ENCODE data around the gene CMTM4. TPM values are rescaled to one million over a fixed set of nuclear protein-coding genes. Genes with fewer than 3 reads are reported as not detected.
"Not testable (repeated sequence)": the region's sequence is repeated elsewhere in the genome, so short reads cannot be mapped to it uniquely, and the experiment has no call there.

Gene CMTM4
- total RNA-seq, 1 donor from 2014 or later: 11.6 TPM

DNA sequence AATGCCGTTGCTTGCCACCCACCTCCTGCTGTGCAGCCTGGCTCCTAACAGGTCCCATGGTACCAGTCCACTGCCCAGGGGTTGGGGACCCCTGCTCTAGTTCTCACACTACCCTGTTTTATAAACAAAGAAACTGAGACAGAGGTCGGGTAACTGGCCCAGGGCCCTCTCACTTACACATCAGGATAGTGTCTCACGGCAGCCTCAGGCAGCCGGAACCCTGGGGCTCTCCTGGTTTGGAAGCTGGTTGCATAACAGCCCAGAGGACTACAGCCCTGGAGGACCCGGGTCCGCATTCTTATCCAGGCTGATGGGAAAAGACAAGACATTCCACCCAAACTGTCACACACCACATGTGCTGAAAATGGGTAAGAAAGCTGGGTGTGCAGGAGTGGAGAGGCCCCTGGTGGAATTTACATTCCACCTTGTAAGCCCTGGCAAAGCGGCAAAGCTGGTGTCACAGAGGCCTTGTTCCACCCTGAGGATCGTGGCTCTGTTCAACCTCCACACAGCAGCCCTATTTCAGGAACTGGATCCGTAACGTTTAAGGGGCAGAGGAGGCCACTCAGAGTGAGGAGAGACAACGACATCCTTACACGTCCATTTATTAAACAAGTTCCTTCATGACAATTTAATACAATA lies 82.3 kb downstream of the CMTM4 start:
- no peak for DNase-seq

DNA sequence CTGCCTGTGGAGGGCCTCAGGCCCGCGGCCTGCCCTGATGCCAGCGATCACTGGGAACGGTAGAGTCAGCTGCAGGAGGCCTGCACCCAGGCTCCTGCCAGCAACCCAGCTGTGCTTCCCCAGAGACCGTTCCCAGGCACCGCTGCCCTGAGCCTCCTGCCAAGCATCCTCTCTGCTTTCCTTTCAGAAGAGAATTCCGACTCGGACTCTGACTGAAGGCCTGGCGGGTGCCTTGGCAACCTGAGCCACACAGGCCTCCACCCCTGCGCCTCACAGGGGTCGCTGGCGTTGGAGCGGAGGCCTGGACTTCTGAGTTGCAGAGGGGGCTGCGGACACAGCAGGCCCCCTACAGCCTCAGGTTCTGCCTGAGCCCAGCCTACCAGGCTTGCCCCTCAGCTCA lies 84.1 kb downstream of the CMTM4 start:
- DNase-seq: no peak

DNA sequence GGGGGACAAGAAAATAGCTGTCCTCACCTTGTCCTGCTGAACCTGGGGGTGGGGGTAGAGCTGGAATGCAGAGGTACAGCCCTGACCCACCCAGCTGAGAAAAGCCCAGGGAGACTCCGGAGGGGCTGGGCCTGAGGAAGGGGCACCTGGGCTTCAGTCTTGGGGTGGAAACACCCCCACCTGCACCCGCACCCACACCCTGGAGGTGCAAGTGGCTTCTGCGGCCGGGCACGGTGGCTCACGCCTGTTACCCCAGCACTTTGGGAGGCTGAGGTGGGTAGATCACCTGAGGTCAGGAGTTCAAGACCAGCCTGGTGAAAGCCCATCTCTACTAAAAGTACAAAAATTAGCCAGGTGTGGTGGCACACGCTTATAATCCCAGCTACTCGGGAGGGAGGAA lies 84.6 kb downstream of the CMTM4 start:
- not testable (repeated sequence) for DNase-seq

DNA sequence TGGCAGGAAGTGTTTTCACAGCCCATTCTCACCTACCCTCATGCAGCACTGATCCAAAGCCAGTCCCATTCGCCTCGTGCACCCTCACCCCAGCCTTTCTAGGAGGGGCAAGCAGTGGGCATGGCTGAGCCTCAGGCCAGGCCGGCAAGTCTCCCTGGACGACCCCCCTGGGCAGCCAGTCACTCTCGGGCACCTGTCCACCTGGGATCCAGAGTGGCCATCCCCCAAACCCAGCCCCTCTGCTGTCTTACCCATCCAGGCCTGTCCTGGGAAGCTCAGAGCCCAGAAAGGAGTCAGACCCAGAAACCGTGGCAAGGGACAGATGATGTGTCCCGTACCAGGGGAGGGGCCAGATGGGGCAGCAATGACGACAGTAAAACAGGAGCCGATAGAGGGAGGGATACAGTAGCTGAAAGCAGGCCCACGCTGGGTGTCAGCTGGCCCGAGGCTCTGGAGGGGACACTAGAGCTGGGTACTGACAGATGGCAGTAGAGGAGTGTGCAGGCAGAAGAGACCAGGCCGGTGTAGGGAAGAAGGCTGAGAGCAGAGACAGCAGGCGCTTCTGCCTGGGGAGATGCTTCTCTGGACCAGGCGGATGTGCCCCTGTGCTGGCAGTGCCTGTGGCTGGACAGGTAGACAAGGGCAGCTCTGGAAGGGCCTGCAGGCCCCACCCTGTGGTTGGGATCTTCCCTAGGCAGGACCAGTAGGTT lies 86.3 kb downstream of the CMTM4 start:
- no peak for DNase-seq

DNA sequence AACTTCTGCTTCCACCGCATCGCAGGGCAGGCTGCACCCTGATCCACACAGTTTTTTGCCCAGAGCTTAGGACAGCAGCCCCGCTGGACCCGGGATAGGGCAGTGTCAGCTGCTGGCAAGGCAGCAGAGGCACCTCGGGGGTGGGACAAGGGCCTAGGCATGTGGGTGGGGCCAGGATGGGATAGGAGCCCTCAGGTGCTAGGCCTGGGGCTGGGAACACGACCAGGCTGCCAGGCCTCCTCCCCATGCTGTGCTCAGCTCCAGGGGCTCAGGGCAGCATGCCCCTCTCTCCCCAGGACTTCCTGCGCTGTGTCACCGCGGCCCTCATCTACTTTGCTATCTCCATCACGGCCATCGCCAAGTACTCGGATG lies 87.4 kb downstream of the CMTM4 start:
- DNase-seq: no peak

DNA sequence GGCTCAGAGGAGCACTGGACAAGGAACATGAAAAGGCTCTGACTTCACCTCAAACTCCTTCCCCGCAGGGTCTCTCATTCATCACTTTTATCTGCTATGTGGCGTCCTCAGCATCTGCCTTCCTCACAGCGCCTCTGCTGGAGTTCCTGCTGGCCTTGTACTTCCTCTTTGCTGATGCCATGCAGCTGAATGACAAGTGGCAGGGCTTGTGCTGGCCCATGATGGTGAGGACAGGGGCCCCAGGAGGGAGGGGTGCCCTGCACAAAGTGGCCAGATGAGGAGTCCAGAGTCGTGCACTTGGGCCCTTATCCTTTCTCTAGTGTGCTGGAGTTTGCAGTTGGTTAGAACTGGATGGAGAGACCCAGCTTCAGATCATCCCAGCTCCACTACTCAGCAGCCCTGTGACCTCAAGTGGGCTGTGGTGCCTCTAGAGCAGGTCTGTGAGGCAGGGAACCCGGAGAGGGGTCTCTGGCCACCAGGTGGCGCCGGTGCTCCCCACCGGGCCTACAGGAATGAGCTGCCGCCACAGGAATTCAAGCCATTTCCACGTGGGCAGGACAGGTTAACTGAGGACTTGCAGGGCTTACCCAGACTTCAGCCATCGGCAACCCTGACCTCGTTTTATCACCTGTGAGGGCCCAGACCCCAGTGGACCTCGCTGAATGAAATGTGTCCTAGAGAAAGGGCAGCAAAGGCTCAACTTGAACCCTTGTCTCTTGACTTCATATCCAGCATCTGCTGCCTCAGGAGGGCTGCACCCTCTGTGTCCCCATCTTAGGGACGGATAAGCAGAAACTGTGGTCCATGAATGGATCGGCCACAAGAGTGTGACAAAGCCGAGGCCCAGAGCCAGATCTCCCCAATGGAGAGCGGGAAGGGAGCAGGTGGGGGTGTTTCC lies 88.1 kb downstream of the CMTM4 start:
- DNase-seq: peak; percentile 93

DNA sequence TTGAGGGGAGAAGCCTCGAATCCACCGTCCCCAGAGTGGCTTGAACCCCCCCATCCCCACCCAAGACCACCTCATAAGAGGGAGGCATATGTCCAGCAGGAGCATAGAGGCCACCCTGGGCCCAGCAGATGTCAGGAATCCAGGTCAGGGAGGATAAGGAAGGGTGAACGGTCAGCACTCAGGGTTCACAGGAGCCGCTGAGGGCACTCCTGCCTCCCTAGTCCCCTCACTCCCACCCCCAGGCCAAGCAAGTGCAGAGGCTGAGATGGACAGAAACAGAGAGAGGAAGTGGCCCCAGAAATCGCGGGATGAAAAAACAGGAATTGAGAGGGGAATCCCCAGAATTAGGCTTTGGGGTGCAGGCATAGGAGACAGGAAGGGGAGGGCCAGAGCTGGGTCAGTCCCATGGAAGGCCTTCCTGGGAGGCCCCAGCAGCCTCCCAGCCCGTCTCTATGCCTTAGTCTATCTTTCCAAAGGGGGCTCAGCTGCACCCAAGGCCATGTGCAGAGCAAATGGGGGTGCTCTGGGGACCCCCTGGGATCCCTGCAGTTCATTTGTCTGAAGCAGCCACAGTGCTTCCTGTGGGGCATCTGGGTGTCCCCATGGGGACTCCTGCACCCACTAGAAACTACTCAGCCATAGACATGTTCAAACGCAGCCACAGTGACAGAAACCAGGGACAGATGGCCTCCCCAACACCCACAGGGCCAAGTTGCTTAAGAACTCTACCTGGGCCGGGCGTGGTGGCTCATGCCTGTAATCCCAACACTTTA lies 90.4 kb downstream of the CMTM4 start:
- DNase-seq: peak; percentile 12

DNA sequence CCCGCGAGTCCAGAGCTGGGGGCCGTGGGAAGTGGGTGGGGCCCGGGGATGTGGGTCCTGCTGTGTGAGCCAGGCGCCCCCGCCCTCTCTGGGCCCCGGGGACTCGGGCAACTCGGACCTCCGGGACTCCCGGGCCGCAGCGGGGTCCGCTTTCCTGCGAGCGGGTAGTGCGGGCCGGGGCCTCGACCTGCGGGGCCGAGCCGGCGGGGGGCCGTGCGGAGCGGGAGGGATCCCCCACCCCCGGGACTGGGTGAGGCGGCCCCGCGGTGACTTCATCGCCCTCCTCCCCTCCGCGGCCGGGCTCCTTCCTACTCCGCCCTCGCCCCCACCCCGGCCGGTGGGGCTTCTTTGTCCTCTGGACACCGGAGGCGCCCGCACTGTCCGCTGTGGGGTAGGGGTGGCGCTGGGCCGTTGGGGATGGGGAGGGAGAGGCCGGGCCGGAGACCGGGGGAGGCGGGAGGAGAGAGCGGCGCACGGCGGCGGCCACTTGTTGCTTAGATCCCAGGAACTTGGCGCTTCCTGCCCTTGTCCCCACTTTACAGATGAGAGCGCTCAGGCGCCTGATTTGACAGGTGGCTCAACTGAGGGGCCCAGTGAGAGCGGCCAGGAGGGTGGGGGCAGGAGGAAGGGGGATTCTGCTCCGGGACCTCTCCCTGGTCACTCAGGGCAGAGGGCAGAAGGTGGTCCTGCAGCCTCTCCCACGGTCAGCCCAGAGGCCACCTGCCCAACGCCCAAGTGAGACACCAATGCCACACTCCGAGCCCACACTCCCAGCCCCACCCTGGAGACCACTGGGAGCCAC lies 91.2 kb downstream of the CMTM4 start:
- peak; percentile 68 for DNase-seq

DNA sequence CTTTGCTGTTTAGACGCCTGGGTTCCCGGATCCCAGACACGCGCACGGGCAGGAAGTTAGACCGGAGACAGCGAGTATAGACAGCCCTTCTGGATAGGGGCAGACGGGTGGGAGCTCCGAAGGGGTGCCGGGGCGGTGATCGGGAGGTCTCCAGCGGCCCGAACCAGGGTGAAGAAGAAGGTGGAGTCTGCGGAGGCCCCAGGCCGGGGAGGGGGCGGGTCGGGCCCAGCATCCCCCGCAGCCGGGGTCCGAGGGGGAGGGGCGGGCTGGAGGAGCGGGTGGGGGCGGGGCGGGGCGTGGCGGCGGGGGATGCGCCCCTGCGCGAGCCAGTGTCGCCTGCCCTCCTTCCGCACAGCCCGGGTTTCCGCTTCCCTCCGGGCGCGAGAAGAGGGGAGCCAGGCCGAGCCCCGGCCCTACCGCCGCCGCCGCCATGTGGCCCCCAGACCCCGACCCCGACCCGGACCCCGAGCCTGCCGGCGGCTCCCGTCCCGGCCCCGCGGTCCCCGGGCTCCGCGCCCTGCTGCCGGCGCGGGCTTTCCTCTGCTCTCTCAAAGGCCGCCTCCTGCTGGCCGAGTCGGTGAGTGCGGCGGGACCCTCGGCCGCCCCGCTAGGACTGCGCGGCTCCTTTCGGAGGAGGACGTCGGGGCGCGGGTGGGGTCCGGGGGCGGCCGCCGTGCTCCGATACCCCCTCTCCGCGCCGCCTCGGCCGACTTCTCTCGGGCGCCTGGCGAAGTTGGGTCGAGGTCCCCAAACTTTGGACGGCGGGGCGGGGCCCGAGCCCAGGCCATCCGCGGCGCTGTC lies 92.0 kb downstream of the CMTM4 start, which contains the start of gene CMTM3:
CMTM3 (plus strand) TSS at position 329 of the 801 bp plus-strand sequence; CDS start at position 431, 102 bp downstream.
- DNase-seq: peak; percentile 80

DNA sequence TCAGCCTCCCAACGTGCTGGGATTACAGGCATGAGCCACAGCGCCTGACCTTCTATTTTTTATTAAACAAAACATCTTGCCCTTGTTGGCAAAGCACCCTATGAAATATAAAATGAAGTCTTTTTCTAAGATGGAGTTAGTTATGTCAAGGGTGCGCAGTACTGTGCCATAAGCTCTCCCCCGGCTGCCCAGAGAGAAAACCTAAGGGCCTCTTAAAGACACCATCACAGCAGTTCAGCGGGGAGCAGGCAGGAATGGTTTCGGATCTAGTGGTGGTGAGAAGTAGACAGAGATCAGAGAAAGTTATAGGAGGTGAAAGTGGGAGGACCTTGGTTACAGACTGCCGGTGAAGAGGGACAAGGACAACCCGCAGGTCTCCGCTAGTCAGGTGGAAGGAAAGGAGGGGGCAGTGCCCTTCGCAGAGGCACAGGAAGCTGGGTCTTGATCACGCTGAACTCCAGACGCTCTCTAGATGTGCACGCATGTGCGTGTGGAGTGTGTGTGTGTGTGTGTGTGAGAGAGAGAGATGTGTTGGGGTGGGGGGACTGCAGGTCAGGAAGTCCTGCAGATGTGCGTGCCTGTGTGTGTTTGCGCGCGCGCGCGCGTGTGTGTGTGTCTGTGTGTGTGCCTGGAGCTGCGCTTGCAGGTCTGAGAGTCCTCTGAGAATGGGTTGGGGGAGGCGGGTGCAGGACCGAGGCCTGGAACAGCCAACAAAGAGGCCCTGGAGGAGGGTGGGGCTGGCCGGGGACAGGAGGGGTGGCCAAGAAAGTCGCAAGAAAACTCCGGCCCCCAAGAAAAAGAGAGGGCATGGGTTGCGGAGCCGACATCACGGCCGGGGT lies 92.8 kb downstream of the CMTM4 start:
- peak; percentile 63 for DNase-seq

DNA sequence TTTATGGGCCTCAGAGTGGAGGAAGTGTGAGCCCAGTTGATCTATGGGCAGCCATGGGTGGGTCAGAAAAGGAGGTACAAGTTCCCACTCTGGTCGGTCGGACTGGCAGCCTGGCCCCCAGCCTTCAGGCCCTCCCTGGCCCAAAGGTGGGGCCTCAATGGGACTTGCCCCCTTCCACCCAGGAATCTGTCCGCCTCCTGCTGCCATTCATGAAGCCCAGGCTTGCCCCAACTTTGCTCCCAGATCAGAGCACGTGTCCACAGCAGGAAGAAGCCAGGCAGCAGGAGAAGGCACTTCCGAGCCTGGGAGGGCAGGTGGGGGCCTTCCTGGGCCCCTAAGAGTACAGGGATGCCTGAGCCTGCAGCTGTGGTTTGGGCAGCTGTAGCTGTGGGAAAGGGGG lies 95.1 kb downstream of the CMTM4 start:
- DNase-seq: no peak

DNA sequence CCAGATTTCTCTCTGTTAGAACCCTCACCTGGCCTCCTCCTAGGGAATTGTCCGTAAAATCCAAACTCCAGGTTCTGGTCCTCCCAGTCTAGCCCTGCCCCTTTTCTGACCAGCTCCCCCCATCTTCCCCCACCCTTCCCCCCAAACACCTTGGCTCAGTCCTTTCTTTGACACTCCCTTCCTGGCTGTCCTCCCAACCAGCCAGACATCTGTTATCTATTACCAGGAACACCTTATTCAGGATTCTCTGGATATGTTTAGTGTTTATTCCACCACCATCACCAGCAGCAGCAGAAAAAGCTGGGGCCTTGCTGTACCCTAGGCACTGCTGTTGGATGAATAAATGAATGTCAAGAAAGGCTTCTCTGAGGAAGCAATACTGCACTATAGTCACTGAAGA lies 96.1 kb downstream of the CMTM4 start:
- DNase-seq: no peak

DNA sequence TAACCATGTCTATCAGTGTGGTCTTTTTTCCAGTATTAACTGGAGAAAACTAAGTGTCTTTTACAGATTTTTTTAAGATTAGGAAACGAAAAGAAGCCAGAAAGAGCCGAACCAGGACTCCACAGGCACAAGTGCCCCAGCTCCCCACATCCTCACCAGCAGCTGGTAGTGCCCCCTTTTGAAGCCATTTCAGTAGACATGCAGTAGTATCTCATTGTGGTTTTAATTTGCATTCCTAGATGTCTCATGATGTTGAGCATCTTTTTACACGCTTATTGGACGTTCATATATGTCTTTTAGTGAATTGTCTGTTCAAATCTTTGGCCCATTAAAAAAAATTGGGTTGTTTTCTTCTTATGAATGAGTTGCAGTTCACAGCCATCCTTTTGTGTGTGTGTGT lies 96.8 kb downstream of the CMTM4 start:
- no peak for DNase-seq

DNA sequence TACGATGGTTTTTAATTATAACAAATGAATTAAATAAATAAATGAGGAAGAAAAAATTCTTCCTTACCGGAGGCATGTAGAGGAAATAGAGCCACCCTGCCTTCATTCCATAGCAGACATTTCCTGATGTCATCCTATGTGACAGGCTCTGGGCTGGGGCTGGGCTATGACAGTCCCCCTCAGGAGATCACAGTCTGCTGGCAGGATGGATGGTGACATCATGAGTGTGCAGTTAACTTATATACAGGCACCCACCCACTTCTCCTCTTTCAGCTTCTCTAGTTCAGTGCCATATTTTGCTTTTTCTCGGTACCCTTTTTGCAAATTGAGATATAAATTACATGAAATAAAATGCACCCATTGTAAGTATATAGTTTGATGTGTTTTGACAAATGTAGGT lies 98.4 kb downstream of the CMTM4 start:
- DNase-seq: no peak

DNA sequence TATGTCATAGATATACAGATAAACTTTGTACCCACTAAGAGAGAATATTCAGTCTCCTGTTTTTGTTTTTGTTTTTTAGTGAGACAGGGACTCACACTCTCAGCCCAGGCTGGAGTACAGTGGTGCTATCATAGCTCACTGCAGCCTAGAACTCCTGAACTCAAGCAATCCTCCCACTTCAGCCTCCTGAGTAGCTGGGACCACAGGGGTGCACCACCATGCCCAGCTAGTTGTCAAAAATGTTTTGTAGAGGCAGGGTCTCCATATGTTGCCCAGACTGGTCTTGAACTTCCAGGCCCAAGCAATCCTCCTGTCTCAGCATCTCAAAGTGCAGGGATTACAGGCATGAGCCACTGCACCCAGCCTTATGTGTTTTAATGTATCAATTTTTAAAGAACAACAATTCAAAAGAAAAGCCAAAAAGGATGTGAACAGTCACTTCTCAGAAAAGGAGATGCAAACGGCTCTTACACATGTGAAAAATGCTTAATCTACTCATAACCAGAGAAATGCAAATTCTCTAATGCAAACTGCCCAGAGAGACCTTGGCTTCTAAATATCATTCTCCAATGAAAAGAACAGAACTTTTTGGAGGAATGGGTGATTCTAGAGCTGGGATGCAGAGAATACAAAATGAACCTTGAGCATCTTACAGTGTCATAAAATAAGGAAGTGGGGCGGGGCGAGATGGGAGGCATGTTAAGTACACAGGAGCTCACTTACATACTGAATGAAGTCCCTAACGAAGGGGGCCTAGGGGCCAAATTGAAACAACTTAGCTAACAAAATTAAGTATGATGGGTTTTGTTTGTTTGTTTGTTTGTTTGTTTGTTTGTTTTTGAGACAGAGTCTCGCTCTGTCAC lies 99.3 kb downstream of the CMTM4 start:
- DNase-seq: no peak

DNA sequence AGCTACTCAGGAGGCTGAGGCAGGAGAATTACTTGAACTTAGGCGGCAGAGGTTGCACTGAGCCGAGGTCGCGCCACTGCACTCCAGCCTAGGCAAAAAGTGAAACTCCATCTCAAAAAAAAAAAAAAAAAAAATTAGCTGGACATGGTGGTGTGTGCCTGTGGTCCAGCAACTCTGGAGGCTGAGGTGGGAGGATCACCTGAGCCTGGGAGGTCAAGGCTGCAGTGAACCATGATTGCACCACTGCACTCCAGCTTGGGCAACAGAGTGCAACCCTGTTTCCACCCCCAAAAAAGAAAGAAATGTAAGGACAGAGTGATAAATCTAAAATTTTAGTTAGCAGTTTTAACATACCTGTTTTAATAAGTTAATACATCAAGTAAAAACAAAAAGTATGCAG lies 100.0 kb downstream of the CMTM4 start:
- not testable (repeated sequence) for DNase-seq

DNA sequence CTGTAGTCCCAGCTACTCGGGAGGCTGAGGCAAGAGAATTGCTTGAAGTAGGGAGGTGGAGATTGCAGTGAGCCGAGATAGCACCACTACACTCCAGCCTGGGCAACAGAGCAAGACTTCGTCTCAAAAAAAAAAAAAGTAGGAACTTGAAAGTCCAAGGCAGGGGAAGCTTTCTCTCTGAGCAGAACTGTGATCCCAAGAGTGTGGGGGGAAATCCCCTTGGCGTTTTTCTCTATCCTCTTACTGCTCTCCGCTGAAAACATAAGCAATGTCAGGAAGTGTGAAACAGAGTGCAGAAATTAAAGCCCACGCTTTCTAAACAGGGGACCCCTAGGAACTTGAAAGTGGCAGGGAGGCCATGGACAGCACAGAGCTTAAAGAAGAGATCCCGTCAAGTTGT lies 101.8 kb downstream of the CMTM4 start:
- DNase-seq: no peak

DNA sequence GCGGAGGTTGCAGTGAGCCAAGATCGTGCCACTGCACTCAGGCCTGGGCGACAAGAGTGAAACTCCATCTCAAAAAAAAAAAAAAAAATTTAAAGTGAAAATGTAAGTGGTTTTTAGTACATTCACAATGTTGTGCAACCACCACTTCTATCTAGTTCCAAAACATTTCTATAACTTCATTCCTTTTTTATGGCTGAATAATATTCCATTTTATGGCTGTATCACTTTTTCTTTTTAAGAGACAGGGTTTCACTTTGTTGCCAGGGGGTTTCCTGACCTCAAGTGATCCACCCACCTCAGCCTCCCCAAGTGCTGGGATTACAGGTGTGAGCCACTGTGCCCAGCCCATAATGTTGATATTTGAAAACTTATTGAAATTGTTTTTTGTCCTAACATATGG lies 103.7 kb downstream of the CMTM4 start:
- no peak for DNase-seq

DNA sequence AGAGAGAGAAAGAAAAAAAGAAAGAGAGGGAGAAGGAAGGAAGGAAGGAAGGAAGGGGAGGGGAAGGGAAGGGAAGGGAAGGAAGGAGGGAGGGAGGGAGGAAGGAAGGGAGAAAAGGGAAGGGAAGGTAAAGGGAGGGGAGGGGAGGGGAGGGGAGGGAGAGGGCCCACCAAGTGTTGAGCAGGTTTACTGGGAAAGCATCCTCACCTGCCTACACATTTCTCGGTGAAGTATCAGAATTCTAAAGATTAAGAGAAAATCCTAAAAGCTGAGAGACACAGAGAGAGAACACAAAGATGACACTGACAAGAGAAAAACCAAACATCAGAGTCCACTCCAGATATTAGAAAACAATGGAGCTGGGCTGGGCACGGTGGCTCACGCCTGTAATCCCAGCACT lies 104.3 kb downstream of the CMTM4 start:
- DNase-seq: no peak
